GM19395 (cell line): Measurements from ENCODE around the gene AP3B2.
"Not testable (repeated sequence)": the region's sequence is repeated elsewhere in the genome, so short reads cannot be mapped to it uniquely, and the experiment has no call there.

Experiments
- ATAC-seq: cut with Tn5 transposase; IDR thresholded peaks from one replicate; pipeline ENCODE4 v1.9.1; 2021; ENCODE audit warnings: mild to moderate bottlenecking, moderate library complexity; ENCODE audit not compliant: unreplicated experiment

AP3B2 gene, protein sequence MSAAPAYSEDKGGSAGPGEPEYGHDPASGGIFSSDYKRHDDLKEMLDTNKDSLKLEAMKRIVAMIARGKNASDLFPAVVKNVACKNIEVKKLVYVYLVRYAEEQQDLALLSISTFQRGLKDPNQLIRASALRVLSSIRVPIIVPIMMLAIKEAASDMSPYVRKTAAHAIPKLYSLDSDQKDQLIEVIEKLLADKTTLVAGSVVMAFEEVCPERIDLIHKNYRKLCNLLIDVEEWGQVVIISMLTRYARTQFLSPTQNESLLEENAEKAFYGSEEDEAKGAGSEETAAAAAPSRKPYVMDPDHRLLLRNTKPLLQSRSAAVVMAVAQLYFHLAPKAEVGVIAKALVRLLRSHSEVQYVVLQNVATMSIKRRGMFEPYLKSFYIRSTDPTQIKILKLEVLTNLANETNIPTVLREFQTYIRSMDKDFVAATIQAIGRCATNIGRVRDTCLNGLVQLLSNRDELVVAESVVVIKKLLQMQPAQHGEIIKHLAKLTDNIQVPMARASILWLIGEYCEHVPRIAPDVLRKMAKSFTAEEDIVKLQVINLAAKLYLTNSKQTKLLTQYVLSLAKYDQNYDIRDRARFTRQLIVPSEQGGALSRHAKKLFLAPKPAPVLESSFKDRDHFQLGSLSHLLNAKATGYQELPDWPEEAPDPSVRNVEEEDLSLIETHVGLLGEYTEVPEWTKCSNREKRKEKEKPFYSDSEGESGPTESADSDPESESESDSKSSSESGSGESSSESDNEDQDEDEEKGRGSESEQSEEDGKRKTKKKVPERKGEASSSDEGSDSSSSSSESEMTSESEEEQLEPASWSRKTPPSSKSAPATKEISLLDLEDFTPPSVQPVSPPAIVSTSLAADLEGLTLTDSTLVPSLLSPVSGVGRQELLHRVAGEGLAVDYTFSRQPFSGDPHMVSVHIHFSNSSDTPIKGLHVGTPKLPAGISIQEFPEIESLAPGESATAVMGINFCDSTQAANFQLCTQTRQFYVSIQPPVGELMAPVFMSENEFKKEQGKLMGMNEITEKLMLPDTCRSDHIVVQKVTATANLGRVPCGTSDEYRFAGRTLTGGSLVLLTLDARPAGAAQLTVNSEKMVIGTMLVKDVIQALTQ

DNA sequence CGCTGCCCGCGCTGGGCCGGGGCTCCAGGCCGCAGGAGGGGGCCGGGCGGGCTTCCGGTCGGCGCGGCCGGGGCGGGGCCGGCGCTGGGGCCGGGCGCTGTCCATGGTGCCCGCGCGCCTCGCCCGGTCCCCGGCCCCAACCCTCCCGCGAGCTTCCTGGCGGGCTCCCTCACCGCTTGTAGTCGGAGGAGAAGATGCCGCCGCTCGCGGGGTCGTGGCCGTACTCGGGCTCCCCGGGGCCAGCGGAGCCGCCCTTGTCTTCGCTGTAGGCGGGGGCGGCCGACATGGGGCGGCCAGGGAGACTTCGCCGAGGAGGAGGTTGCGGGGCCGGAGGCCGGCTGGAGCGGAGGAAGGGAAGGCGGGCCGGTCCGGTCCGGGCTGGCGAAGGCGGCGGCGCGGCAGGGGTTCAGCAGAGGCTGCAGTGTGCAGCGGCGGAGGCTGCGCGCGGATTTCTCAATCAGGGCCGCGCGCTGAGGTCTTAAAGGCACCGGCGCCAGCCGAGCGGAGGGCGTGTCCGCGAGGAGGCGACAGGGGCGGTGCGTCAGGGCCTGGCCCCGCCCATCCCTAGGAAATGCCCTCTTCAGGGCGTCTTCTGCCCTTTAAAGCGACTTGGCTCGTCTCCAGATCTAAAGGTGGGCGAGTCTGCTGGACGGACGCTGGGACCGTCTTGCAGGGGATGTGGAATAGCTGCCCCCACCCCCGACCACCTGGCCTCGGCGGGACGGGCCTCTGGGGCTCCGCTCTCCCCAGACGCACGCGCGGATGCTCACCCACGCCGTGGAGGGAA lies at the start of gene AP3B2:
TSS of gene AP3B2 (minus strand) at position 455 of the 787 bp plus-strand sequence. CDS start at position 286, 169 bp downstream.
- ATAC-seq: peak; percentile 96

DNA sequence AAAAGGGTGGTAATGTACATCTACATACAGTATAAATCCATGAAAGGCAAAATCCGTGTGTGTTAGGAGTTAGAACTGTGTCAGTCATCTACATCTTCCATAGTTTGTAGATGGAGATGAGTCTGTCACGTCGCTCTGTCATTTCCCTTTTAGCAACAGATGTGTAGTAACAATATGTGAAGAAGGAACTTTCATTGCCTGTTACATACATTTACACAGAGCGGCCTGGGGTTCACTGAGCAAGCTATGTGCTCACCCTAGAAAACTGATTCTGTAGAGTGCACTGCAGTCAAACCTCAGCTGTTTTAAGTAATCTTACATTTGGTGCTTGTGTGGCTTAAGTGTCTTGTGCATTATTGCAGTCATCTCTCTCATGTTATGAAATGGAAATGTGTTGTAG lies 41.6 kb upstream of the AP3B2 start:
- no peak for ATAC-seq

DNA sequence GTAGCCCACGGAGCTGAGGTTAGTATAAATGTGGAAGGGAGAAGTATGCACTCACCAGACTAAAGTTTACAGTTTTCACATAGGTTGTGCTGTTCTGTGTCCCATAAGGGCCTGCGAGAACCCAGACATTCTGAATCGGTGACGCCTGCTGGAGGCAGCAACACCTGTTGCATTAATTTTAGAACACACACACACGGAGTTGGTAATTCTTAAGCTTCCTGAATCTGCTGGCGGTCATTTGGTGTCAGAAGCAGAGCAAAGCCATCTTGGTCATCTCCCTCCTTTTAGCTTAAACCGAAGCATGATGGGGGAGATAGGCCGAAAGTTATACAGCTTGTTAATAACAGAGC lies 41.1 kb upstream of the AP3B2 start:
- peak; percentile 44 for ATAC-seq

DNA sequence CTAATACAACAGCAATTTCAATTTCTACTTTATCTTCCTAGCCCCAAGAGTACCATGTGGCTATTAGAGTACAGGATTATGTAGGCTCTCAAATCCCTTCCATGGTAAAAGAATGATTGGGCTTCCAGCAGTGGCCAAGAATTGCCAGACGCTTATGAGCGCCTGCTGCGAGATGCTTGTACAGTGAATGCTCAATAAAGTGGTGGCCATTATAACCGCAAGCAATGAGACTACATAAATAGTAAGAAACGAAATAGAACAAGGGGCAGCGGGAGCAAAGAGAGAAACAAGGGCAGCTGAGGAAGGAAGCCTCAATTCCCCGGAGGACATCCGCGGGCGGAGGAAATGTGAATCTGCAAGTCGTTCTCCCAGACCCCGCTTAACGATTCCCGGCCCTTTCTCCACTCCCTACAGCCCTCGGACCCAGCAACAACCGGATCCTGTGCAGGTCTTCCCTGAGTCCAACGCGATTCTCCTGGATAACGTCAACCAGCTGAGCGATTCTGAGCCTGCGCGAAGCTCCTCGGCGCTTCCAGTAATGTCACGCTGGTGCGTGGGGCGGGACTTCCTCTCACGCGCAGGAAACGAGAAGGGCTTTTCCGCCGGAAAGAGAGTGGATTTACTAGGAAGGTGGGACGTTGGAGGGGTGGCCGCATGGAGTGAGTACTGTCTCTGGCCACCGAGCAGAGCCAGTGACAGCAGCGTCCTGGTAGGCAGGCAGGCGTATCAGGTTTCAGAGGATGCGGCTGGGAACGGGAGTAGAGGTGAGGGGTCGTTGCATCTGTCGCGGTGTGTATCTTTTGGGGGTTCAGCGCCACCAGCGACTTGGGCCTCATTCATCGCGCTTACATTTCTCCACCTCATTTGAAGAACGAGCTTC lies 40.5 kb upstream of the AP3B2 start:
- peak; percentile 95 for ATAC-seq

DNA sequence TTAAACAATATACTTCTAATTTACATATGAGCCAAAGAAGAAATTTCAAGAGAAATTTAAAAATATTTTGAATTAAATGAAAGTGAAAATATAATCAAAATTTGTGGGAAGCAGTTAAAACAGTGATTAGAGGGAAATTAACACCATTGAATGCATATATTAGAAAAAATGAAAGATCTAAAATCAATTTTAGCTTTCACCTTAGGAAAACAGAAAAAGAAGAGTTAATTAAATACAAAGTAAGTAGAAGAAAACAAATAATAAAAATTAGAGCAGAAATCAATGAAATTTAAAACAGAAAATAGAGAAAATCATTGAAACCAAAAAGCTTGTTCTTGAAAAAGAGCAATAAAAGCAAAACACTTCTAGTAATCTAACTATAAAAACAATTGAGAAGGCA lies 38.6 kb upstream of the AP3B2 start:
- ATAC-seq: no peak

DNA sequence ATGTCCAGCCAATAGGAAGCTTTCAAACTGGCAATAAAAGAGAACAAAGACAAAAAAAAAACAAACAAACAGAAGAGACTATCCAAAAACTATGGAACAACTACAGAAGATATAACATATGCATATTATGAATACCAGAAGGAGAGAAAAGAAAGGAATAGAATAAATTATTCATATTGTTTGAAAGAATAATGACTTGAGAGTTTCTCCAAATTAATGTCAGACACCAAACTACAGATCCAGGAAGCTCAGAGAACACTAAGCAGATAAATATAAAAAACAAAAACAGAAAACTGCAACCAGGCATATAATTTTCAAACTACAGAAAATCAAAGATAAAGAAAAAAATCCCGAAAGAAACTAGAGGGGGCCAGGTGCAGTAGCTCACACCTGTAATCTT lies 34.1 kb upstream of the AP3B2 start:
- ATAC-seq: no peak

DNA sequence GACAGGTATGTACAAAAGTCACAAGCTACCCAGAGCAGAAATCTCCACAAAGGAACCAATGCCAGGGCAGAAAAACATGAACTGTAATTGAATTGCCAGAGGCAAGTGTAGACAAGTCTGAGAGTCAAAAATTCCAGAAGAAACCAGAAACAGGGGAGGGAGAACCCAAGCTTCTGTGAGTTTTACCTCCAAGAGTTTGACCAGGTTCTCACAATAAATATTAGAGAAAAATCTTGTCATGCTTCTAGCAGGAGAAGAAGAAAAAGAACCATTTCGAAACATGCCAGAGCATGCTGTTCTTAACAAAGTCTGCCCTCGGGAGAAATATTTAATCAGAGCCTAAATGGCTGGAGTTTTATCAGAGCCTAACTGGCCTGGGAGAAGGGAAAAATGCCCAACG lies 32.5 kb upstream of the AP3B2 start:
- no peak for ATAC-seq

DNA sequence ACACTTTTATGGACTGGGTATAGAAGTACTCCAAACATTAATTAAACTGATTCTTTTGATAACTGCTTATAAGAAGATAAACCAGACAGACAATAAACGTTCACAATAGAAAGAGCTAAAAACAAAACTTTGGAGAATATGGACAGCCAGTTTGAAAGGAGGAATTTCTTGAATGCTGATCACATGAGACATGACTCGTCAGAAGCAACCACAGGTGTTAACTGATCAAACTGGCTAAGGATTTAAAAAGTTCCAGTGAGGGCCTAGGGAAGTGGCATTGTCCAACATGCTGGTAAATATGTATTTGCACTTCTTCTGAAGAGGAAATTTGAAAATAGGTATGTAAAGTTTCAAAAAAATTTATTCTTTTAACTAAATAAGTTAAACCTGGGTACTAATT lies 29.4 kb upstream of the AP3B2 start:
- ATAC-seq: no peak

DNA sequence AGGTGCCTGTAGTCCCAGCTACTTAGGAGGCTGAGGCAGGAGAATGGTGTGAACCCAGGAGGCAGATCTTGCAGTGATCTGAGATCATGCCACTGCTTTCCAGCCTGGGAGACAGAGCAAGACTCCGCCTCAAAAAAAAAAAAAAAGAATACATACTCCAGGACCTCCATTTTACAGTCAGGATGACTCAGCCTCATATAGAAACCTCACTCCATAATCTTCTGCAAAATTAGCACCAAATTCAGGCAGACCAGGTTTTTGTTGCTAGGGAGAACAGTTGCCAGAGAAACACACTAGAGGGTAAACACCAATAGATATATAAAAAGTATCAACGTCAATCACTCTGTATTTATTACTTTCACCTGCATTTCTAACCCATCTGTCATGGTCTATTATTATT lies 28.3 kb upstream of the AP3B2 start:
- ATAC-seq: no peak

DNA sequence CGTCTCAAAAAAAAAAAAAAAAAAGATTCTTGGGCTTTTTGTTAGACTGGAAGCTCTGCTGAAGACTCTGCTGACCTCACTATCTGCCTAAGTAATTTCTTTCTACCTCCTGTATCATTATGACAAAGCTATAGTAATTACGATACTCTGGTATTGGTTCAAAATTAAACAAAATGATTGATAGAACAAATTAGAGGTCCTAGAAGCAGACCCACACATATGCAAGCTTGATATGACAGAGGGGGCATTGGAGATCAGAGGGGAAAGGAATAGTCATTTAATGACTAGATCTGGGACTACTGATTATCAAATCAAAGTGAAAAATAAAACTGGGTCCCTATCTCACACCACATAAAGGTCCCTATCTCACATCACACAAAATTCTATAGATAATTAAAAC lies 21.9 kb upstream of the AP3B2 start:
- ATAC-seq: no peak

DNA sequence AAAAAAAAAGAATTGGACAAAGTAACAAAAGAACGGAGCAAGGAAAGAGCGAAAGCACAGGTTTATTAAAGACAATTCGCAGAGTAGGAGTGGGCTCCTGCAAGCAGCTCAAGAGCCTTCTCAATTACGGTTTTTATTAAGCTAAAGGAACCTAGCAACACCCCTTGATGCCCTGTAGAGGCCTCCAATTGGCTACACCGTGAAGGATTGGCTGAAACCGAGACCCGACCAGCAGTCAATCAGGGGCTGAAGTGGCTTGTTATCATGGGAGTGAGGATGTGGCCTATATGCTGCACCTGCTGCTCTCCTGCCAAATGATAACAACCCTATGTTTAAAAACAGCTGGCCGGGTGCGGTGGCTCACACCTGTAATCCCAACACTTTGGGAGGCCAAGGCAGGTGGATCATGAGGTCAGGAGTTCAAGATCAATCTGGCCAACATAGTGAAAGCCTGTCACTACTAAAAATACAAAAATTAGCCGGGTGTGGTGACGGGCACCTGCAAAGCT lies 20.4 kb upstream of the AP3B2 start:
- ATAC-seq: no peak

DNA sequence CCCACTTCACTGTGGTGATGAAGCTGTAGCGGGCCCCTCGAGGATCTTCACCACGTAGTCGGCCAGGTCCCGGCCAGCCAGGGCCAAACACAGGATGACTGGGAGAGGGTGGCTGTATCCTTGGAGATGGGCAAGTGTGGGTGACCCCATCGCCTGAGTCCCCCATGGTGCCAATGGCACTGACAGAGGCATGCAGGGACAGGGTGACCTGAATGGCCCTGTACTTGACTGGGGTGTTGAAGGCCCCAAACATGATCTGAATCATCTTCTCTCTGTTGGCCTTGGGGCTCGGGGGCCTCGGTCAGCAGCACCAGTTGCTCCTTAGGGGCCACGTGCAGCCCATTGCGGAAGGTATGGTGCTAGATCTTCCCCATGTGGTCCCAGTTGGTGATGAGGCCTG lies 17.1 kb upstream of the AP3B2 start:
- no peak for ATAC-seq

DNA sequence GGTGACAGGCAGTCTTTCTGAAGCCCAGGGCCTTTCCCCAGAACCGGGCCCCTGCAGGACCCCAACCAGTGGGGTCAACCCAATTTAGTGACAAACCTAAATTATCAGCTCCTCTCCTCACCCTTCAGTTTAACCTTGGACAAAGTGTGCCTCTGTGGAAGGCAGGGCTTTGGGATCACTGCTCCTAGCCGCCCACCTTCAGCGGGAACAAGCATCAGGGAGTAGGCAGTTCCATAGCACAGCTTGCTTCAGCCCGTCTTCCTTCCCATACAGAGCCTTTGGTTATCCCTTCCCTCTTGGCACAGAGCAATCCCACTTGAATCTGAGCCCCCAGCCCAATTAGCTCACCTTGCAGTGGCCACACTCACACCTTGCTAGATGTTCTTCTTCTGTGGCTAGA lies 5.3 kb upstream of the AP3B2 start:
- no peak for ATAC-seq

DNA sequence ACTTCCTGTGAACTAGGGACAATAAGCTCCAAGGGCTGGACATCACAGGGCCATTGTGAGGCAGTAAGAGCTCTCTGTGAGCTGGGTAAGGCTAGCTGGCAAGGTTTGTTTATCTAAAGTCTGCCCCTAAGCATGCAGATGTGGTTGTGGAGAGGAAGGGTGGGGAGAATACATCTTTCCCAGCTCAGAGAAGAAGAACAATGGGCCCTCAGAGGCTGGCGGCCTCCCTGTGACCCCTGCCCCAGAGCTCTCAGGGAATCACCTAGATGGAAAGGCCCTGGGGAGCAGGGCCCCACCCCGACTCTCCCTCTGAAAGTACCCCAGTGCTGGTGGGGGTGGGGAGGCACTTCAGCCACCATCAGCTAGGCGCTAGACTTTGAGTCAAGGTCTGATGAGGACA lies 4.3 kb upstream of the AP3B2 start:
- no peak for ATAC-seq

DNA sequence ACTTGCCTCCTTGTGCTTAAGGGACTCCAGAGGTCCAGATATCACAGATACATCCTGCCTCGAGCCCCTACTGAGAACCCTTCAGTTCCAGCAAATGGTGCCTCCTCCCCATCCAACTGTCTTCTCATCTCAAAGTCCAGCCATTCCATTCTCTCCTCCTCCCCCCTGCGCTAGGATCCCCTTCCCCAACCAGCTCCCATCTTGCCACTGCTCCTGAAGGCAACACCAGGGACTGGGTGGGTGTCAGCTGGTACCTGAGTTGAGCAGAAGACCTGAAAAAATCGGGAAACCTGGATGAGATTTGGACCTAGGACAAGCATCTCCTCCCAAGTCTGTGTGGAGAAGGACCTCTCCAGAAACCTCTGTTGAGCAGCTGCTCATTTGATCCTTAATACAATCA lies 2.4 kb upstream of the AP3B2 start:
- ATAC-seq: no peak

DNA sequence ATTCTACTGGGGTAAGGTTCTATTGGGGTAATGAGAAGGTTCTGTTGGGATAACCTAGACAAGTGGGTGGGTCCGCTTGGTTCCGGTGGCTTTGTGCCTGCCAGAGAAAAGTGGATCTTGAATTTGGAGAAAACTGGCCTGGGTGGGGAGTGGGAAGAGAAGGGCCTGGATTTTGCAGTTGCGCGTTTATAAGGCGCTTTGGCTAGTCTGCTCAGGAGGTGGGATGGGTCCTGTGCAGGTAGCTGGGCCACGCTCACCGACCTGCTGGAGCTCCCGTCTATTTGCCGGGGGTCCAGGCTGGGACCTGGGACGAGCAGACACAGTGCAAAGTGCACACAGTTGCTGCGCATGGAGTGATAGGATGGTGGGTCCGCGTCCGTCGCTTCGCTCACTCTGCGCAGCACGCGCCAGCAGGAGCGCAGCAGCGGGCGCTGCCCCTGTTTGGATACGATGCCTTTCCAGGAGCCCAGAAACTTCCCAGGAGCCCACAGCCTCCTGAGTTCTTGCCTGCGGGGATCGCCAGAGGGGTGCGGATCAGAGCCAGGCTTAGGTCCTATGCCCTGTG lies 1.3 kb upstream of the AP3B2 start:
- ATAC-seq: no peak

DNA sequence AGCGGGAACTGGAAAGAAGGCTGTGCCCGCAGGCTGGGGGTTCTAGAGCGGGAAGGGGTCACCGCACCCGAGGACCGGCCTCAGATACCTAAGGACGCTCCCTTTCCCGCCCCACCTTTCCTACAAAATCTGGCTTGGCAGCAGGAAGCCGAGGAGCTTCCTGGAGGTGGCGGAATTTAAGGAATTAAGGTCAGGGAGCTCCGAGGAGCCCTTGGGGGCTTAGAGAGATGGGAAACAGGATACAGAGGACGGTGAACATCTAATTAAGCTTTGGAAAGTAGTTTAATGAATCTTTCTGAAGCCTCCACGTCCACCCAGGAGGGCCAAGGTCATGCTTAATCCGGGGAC lies 507 bp upstream of the AP3B2 start:
- no peak for ATAC-seq

DNA sequence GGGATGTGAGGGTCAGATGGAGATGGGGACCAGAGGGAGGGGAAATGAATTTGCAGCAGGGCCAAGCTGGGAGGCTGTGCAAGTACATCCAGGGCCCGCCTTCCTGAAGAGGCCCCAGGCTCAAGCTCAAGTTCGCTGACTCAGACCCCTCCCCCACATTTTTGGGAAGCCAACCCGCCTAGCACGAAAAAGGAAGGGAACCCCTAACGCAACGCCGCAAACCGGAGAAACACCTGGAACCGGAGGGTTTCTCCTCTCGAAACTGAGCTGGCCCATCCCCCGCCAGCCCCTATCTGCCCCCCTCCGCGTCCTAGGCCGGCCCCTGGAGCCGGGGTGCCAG lies 624 bp downstream of the AP3B2 start:
- no peak for ATAC-seq

DNA sequence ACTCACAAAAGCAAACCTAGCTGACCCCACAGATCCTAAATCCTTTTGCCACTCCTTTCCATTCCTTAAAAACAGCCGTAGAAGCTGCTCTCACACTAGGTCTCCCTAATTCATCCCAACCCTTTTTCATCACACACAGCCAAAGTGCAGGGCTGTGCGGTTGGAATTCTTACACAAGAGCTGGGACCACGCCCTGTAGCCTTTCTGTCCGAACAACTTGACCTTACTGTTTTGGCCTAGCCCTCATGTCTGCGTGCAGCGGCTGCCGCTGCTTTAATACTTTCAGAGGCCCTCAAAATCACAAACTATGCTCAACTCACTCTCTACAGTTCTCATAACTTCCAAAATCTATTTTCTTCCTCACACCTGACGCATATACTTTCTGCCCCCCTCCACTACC lies 3.8 kb downstream of the AP3B2 start:
- not testable (repeated sequence) for ATAC-seq

DNA sequence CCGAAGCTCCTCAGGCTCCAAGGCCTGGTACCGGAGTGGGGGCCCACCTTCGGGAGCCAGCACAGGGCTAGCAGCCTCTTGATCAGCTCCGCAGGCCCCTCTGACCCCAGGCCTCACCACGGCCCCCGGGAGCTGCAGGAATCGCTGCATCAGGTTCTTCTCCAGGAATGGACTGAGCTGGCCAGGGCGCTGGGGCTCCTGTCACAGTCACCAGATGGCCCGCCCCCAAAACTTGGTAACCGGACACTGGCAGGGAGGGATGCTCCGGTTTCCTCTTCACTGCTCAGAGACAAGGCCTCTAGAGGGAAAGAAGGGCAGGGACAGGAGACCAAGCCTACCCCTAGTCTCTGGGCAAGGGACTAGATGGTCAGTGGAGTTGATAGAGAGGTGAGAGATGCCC lies 9.9 kb downstream of the AP3B2 start:
- ATAC-seq: no peak
